GM19238 (cell line): ENCODE results near the gene HNRNPA1.
"Not testable (repeated sequence)": the region's sequence is repeated elsewhere in the genome, so short reads cannot be mapped to it uniquely, and the experiment has no call there.

Source experiments
- DNase-seq: peaks from one replicate; pipeline ENCODE4 v3.0.0; 2011; ENCODE audit warnings: low spot score; ENCODE audit not compliant: insufficient read length

Gene HNRNPA1

DNA sequence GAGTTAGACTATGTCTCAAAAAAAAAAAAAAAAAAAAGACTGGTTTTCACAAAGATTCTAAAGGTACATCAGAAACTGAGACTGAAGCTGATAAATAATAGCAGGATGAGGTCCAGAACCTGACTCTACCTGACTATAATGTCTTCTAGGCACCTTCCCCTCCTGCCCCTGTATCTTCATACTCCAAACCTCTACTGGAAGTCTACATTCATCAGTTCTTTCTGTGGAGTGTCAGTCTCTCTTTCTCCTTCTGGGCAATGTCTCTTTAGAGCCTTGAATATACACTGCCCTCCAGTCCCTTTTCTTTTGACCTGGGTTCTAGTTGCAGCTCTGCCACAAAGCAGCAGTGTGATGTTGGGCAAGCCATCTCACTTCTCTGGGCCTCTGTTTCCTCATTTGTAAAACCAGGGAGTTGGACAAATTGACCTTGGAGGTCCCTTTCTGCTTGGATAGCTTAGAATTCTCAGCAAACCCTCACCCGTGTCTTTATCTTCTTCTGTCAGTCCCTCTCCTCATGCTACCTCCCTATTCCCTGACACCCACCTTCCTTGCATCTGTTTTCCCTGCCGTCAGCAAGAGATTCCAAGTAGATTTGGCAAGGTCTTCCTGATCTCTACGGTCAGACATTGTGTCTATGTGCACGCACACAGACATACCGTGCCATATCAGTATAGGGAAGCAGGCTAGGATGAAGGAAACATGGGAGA lies 16.0 kb downstream of the HNRNPA1 start:
- no peak for DNase-seq

DNA sequence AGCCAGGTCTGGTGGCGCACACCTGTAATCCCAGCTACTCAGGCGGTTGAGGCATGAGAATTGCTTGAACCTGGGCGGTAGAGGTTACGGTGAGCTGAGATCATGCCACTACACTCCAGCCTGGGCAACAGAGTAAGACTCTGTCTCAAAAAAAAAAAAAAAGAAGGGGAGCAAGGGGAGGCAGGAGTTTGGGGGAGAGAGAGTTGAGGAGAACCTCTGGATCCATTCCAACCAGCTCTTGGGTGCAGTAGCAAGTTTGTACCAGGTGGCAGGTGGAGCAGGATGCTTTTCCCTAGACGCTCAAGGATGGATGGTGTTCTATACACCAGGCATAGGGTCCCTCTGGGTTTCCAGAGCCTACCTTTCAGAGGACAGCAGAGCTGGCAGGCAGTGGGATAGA lies 18.4 kb downstream of the HNRNPA1 start:
- DNase-seq = no peak

DNA sequence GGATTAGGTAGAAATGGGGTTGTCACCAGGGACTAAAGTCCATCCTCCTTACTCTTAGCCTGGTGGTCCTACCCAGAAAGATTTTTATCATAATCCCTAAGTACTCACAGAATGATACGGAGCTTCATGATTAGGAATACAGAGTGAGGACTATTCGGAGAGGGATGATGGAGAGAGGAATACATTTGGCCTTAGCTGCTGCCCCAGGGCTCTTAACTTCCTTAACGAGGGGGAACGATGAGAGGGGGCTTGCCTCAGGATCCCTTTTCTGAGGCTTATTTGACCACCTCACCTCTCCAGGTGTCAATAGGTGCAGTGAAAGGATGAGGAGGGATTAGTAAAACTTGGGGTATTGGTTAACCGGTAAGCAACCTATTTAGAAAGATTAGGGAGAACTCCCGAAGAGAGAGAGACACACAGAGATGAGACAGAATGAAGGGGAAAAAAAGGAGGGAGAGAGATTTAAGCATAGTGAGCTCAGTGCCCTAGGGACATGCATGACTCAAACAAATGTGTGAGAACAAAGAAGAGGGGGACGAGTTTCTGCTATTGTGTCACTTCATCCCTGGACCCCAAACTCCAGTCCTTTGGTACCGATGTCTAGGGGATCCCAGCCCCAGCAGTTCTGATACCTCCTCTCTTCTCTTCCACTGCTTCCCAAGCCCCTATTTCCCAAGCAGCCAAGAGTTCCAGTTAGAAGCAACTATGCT lies 19.1 kb downstream of the HNRNPA1 start:
- no peak for DNase-seq

DNA sequence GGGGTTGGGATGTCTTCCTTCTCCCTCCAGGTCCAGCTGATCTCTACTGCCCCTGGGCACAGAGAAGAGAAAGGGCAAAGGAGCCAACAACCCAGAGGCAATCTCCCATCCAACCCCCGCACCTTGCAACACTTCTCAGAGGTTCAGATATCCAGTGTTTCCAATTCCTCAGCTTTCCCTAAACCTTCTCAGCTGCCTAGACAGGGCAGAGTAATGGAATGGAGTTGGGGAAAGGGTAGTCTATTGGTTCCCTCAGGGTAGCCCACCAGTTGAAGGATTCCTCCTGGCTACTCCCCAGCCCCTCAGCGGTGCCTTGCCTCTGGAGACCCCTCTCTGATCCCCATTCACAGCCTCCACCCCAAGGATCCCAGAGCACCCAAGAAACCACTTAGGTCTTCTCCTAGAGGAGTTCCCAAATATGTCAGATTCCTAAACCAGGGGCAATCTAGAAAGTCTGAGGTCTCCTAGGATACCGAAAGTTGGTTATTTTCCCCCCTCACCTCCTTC lies 19.8 kb downstream of the HNRNPA1 start:
- no peak for DNase-seq

DNA sequence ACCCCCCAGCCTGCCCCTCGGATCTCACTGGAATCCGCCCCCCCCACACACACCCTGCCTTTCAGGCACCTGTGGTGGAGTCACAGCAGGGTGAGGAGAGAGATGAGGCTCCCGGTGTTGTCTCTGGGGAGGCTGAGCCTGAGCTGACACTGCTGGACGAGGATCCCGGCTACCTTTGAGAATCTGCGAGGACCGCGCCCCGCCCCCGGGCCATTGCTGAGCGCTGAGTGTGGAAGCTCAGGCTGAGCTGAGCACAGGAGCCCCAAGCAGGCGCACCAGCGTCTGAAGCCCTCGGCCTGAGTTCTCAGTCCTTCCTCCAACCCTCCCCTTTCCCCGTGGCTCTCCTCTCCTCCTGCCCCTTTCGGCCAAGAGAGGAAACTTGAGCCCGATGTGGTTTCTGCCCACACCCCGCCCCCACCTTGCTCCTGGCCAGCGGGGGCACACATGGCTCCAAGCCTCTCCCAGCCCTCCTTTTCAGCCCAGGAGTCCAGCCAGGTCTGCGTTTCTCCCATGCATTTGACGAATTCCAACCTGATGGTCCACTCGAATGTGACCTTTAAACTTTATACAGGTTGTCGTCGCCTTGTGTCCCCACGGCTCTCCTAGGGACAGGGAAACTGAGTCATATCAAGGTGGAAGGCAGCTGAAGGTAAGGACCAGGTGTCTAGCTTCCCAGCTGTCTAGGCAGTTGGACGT lies 20.4 kb downstream of the HNRNPA1 start, which contains the start of gene NFE2:
Gene NFE2, minus strand, starts transcription at position 284 of the 696 bp plus-strand sequence. CDS start 5,767 bp downstream, outside the sequence.
- DNase-seq = no peak

DNA sequence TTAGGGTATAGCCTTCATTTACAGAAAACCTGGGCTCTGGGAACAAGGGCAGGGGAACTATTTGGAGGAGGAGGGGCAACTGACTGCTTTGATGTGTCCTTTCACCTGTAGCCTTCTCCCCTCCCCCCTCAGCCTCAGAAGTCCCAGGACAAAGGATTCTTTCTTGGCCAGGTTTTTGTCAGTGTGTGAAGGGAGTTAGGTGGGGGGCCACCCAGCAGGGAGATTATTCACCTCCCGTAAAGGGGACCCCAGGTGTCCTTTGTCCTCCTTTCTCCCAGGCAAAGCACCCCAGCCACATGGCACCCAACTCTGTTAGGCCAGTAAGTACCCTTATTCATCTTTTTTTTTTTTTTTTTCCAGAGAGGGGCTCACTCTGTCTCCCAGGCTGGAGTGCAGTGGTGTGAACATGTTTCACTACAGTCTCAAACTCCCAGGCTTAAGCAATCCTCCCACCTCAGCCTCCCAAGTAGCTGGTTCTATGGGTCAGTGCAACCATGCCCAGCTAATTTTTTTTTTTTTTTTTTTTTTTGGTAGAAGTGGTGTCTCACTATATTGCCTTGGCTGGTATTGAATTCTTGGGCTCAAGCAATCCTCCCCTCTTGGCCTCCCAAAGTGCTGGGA lies 21.0 kb downstream of the HNRNPA1 start:
- no peak for DNase-seq

DNA sequence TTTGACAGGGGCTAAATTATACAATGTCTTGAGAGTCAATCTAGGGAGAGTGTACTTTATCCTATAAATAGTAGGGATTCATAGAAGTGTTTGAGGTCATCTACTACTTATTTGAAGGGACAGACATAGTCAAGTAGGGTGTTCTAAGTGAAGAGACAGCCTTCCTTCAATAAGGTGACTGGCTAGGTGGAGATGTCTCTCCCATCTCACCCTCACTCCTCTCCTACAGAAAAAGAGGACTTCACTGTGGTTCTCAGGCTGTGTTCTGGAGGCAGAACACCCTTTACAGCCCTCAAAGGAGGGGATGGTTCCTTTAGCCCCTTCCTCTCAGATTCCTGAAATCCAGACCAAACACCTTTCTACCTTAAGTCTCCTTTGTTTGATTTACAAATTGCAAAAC lies 23.1 kb downstream of the HNRNPA1 start:
- DNase-seq = no peak

DNA sequence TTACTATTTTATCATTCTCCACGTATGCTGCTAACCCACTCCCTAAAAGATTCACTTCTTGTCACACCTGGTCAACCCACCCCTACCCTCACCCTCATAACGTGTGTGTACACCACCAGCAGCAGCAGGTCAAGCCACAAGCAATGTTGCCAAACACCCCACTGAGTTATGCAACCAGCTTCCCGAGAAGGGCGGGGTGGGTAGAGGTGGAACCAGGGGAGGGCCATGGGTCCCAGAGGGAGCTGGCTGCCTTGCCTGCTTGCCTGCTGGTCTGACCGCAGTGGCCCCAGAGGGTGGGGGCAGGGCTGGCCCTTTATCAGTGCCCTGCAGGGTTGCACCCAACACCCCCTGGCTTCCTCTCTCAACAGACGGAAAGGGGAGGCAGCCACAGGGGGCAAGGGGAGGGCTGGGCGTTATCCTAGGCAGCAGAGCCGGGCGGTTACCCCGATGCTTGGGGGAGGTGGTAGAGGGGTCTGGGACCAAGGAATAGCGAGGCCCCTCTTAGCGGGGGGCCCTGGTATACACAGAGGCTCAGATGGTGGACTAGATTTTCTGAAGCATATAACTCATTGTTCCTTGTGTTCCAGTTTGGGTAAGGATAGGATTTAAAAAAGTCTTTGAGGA lies 23.8 kb downstream of the HNRNPA1 start:
- no peak for DNase-seq

DNA sequence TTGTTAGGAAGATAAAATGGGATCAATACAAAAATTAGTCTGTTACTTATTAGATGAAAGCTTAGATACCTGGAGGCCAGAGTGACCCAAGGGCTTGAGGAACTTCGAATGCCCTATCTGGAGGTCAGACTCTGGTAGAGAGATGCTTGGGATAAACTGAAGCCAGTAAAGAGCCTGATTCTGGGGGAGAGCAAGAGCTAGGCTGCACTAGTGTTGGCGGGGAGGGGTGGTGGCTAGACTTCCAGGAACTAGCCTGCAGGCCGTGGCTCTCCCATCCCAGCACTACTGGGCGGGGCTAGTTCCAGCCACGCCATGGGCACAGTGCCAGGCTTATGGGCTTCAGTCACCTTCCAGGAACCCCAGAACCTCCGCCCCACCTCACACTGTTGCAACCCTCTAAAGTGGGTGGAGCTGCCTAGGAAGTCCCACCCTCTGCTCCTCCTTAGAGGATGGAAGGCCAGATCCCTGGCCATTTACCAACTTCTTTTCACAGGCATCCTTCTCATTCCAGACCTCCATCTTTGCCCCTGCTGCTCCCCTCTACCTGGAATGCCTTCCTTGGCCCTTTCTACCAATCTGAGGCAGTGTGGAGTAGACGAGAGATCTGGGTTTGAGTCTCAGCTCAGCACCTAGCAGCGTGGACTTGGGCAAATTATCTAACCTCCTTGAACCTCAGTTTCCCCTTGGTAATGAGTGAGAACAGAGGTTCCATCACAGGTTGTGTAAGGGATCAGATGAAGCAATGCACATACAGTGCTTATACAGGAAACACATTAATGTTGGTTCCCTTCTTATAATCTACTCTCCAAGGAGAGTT lies 26.6 kb downstream of the HNRNPA1 start:
- no peak for DNase-seq

DNA sequence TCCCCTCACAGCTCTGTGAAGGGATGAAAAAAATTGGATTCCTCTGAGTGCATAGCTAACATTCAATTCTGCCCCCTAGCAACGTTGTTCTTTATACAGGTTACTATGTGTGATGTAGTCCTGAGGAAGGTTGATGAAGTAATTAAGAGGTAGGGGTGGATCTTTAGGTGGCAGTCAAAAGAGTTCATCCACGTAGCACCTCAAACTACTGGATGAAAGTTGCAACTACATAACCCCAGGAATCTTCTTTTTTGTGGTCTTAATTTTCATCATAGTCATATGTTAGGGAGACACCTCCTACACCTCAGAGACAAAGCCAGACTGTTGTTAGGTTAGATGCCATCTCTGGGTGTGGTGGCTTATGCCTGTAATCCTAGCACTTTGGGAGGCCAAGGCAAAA lies 30.5 kb downstream of the HNRNPA1 start:
- no peak for DNase-seq

DNA sequence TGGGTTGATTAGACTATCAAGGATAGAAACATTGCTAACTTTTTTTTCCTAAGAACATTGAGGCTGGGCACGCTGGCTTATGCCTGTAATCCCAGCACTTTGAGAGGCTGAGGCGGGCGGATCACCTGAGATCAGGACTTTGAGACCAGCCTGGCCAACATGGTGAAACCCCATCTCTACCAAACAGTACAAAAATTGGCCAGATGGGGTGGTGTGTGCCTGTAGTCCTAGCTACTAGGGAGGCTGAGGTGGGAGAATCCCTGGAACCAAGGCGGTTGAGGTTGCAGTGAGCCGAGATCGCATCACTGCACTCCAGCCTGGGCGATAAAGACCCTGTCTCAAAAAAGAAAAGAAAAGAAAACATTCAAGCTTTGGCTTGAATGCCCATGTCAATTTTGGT lies 31.8 kb downstream of the HNRNPA1 start:
- DNase-seq = not testable (repeated sequence)

DNA sequence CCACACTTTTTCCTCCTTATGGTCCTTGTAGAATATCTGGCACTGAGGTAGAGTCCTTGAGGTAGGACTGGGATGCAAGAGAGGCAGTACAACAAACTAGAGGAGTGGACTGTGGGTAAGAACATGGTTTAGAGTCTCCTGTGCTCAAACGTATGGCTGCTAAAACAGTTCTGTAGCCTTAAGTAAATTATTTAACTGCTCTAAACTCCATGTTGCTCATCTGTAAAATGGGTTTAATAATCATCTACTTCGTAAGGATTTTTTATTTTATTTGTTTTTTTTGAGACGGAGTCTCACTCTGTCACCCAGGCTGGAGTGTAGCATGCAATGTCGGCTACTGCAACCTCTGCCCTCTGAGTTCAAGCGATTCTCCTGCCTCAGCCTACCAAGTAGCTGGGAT lies 40.8 kb downstream of the HNRNPA1 start:
- no peak for DNase-seq

DNA sequence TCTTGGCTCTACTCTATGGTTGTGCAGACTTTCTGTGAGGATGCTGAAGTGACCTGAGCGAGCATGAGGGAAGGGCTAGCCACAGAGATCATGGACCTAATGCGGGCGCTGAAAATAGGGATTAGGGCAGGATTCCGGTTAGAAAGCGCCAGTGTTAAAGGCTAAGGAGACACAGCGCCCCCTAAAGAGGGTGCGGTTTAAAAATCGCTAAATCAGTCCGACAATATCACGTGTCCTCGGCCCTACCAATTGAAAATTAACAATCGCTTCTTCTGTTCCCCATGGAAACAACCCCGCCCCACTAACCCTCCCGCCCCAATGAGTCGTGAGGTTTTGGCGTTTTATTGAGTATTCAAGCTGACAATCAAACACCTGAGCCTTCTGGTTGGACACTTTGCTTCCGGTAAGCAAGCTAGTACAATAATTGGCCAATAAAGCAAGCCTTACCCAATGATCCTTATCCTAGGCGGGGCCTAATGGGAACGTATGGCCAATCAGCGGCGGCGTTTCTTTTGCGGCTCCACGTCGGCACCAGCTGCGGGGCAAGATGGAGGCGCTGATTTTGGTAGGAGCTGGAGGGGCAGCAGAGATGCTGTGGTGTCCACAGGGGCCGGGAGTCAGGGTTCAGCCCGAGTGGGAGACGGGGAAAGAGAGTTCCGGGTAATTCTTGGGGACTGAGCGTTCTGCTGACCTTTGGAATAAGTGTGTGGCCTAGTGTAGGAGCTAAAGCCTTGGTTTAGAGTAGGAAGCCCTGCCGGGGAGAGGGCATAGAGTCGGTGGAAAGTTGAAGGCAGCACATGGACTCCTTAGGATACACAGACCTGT lies 44.3 kb downstream of the HNRNPA1 start, which contains the start of gene COPZ1:
Gene COPZ1, plus strand, starts transcription at position 515 of the 825 bp plus-strand sequence. Its CDS starts 33 bp downstream, at position 548.
- peak; percentile 85 for DNase-seq

DNA sequence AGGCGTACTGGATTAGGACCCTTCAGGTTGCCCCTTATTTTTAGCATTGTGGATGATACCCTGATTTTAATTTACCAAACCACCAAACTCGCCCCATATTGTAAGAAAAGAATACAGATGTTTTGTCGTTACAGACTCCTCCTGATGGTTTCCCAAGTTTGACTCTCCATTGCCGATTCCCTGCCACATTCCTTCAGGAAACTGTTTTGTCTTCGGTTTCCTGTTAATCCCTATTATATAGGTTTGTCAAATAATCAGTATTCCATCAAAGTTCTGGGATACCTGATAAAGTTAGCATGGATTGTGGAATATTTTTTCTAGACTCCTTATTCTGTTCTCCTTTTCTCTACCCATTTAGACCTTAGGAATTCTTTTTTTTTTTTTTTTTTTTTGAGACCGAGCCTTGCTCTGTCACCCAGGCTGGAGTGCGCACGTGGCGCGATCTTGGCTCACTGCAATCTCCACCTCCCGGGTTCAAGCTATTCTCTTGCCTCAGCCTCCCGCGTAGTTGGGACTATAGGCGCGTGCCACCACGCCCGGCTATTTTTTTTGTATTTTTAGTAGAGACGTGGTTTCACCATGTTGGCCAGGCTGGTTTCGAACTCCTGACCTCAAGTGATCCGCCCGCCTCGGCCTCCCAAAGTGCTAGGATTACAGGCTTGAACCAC lies 45.0 kb downstream of the HNRNPA1 start:
- DNase-seq = not testable (repeated sequence)

DNA sequence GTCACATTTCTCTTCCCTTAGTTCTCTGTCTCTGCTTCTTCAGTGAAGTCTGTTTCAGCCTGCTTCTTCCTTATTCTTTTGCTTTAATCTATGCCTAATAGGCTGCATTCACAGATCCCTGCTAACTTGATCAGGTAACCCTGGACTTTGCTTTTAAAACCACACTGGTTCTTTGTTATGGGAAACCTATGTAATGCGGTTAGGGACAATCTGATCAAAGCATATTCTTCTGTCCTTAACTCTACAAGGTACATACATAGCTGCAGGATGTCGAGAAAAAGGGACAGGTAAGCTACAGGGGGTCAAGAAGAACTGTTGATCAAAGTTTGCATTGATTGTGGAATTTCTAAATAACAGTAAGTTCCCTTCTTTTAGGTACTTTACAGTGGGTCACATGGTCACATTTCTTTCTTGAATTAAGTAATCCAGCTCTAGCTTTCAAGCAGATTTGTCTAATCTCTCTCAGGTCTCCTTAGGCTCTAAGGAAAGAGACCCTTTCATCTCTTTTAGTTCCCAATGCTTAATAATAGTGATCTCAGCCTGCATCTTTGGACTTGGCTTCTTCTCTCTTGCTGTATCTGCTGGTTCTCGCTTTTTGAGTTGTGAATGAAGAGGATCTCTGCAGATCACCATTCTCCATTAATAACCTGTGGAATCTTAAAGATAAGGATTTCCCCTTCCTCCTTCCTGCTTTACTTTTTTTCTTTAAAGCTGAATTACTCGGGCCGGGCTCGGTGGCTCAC lies 48.2 kb downstream of the HNRNPA1 start:
- DNase-seq = no peak

DNA sequence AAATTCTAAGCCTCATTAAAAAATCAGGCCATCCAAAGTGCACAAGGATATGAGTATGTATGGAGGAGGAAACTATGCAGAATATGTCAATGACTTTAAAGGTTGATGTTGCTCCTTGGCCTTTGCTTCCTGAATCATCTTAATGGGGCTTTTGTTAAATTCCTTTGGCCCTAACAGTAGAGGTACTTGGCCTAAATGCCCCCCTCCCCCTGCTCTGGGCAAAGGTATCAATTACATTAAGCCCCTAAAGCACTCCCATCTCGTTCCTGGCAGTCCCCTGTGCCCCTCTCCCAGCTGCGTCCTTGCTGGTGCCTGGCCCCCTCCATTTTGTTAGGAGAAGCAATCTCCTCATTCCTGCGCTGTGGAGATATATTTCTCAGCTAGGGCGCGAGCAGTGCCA lies 49.2 kb downstream of the HNRNPA1 start:
- DNase-seq = no peak

DNA sequence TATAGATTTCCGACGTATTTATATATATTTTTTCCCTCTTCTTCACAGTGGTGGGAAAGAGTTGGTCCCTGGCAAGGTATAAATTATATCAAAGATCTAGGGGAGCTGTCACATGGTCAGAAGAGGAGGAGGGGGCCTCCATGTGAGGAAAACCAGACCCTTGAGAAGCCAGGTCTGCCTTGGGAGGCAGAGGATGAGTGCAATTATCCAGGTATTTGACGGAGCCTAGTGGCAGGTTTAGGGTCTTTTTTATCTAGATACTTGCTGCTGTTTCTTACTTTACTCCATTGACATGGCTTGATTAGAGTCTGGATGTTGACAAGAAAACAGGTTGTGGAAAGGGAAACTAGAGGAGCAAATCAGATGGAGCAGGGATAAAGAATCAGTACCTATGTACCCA lies 49.9 kb downstream of the HNRNPA1 start:
- no peak for DNase-seq

DNA sequence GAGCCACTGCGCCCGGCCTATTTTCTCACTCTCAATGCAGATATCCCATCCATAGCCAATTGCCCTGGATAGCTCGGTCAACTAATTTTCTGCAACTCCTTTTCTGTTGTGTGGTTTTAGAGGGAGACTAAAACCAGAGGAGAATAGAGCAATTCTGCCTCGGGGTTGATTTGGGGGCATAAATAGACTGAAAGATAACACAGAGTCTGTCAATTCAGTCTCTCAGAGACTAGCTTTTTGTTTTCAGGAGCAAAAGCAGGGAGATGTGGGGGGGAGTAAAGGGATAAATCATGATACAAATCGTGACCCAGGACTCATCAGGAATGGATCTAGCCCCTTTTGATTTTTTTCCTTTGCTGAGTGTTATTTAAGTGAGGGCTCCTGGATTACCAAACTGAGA lies 50.9 kb downstream of the HNRNPA1 start:
- no peak for DNase-seq
